HEK293 (cell line): ENCODE data around the gene NLK.

Experiments used
- CTCF ChIA-PET: fragments of 350-600 bp; formaldehyde crosslinking; extraction: SDS; loops from one replicate; lab custom pipeline; 2021; ENCODE audit warnings: antibody characterized with exemption; lab: Yijun Ruan, JAX
- POLR2A ChIA-PET: fragments of 300-600 bp; formaldehyde crosslinking; extraction: SDS; loops from one replicate; lab custom pipeline; 2020; ENCODE audit warnings: antibody characterized with exemption, inconsistent platforms; lab: Yijun Ruan, JAX
- H3K27ac ChIP-seq: fragments of 200-500 bp; sonication (Bioruptor generic); 2 replicates; pipeline ENCODE4 v1.5.1; 2014; ENCODE audit warnings: low read depth, low read length, control low read depth, inconsistent platforms; ENCODE audit errors: extremely low read depth
- H3K36me3 ChIP-seq, 2 experiments: fragments of 200-500 bp in 1 of 2; sonication (Bioruptor generic) in 1 of 2; 1 replicate in 1 of 2; 2 replicates in 1 of 2; pipeline ENCODE4 v1.5.1; 2014 to 2017; ENCODE audit warnings: inconsistent platforms in 2 of 2, low read length in 2 of 2; ENCODE audit not compliant: control insufficient read depth in 2 of 2, insufficient read depth in 1 of 2
- H3K4me1 ChIP-seq: fragments of 200-500 bp; sonication (Bioruptor generic); 2 replicates; pipeline ENCODE4 v1.5.1; 2014; ENCODE audit warnings: mild to moderate bottlenecking, low read length, inconsistent platforms; ENCODE audit not compliant: control insufficient read depth, insufficient read depth
- H3K4me3 ChIP-seq: 2 replicates; pipeline ENCODE4 v1.5.1; 2011; ENCODE audit warnings: low read depth, mild to moderate bottlenecking, control low read depth, low read length, moderate library complexity
- H3K9me3 ChIP-seq: fragments of 200-500 bp; sonication (Bioruptor generic); 2 replicates; pipeline ENCODE4 v1.5.1; 2014; ENCODE audit warnings: low read depth, low read length, inconsistent platforms; ENCODE audit not compliant: control insufficient read depth, insufficient read depth
- BCL6B ChIP-seq: fragments of 450-650 bp; formaldehyde crosslinking; IDR thresholded peaks from 2 replicates; pipeline ENCODE4 v1.5.1; 2017; ENCODE audit warnings: missing biosample characterization, missing genetic modification characterization
- KLF10 ChIP-seq: fragments of 450-650 bp; IDR thresholded peaks from 2 replicates; pipeline ENCODE4 v1.5.1; 2018; ENCODE audit warnings: missing biosample characterization, mild to moderate bottlenecking, missing genetic modification characterization
- PRDM1 ChIP-seq: fragments of 450-650 bp; formaldehyde crosslinking; IDR thresholded peaks from 2 replicates; pipeline ENCODE4; 2016; ENCODE audit warnings: missing biosample characterization, missing genetic modification characterization
- SCRT2 ChIP-seq: fragments of 450-650 bp; formaldehyde crosslinking; IDR thresholded peaks from 2 replicates; pipeline ENCODE4 v1.5.1; 2016; ENCODE audit warnings: missing biosample characterization, missing genetic modification characterization
- SP3 ChIP-seq: fragments of 450-650 bp; formaldehyde crosslinking; IDR thresholded peaks from 2 replicates; pipeline ENCODE4 v1.5.1; 2016; ENCODE audit warnings: missing biosample characterization, missing genetic modification characterization
- WT1 ChIP-seq: fragments of 450-650 bp; formaldehyde crosslinking; IDR thresholded peaks from 2 replicates; pipeline ENCODE4 v1.5.1; 2016; ENCODE audit warnings: missing biosample characterization, missing genetic modification characterization
- ZFP3 ChIP-seq: fragments of 450-650 bp; formaldehyde crosslinking; IDR thresholded peaks from 2 replicates; pipeline ENCODE4 v1.5.1; 2016; ENCODE audit warnings: low read depth, missing biosample characterization, missing genetic modification characterization
- ZIC2 ChIP-seq: fragments of 450-650 bp; formaldehyde crosslinking; IDR thresholded peaks from 2 replicates; pipeline ENCODE4 v1.5.1; 2016; ENCODE audit warnings: missing biosample characterization, missing genetic modification characterization
- ZNF148 ChIP-seq: fragments of 450-650 bp; formaldehyde crosslinking; IDR thresholded peaks from 2 replicates; pipeline ENCODE4 v1.5.0; 2017; ENCODE audit warnings: missing biosample characterization, missing genetic modification characterization, borderline replicate concordance
- ZNF16 ChIP-seq: fragments of 450-650 bp; formaldehyde crosslinking; IDR thresholded peaks from 2 replicates; pipeline ENCODE4 v1.5.1; 2016; ENCODE audit warnings: low read depth, missing biosample characterization, missing genetic modification characterization
- ZNF202 ChIP-seq: fragments of 450-650 bp; formaldehyde crosslinking; IDR thresholded peaks from 2 replicates; pipeline ENCODE4 v1.5.1; 2016; ENCODE audit warnings: missing biosample characterization, missing genetic modification characterization, borderline replicate concordance
- ZNF223 ChIP-seq: fragments of 450-650 bp; formaldehyde crosslinking; IDR thresholded peaks from 2 replicates; pipeline ENCODE4 v1.5.1; 2016; ENCODE audit warnings: missing biosample characterization, missing genetic modification characterization
- ZNF311 ChIP-seq: fragments of 450-650 bp; formaldehyde crosslinking; IDR thresholded peaks from 2 replicates; pipeline ENCODE4 v1.5.1; 2017; ENCODE audit warnings: missing biosample characterization, missing genetic modification characterization, borderline replicate concordance
- ZNF48 ChIP-seq: fragments of 450-650 bp; formaldehyde crosslinking; IDR thresholded peaks from 2 replicates; pipeline ENCODE4 v1.5.1; 2016; ENCODE audit warnings: missing biosample characterization, missing genetic modification characterization
- ZNF621 ChIP-seq: fragments of 450-650 bp; formaldehyde crosslinking; IDR thresholded peaks from 2 replicates; pipeline ENCODE4 v1.5.1; 2017; ENCODE audit warnings: missing biosample characterization, missing genetic modification characterization
- ZNF629 ChIP-seq: fragments of 450-650 bp; formaldehyde crosslinking; IDR thresholded peaks from 2 replicates; pipeline ENCODE4 v1.5.1; 2017; ENCODE audit warnings: missing biosample characterization, missing genetic modification characterization
- ZNF670 ChIP-seq: fragments of 450-650 bp; formaldehyde crosslinking; IDR thresholded peaks from 2 replicates; pipeline ENCODE4 v1.5.1; 2016; ENCODE audit warnings: missing biosample characterization, missing genetic modification characterization, low read depth
- ZSCAN30 ChIP-seq: fragments of 450-650 bp; IDR thresholded peaks from 2 replicates; pipeline ENCODE4 v1.5.1; 2018; ENCODE audit warnings: missing biosample characterization, mild to moderate bottlenecking, missing genetic modification characterization, moderate library complexity
- ZSCAN5A ChIP-seq: fragments of 450-650 bp; formaldehyde crosslinking; IDR thresholded peaks from 2 replicates; pipeline ENCODE4 v1.5.1; 2016; ENCODE audit warnings: missing biosample characterization, missing genetic modification characterization

NLK gene

GRCh38 chr17:28204244-28204643, 161.8 kb downstream of the NLK start:
- H3K27ac ChIP-seq = no peak overlapping the region
- TF ChIP-seq ZNF48 (tag by site-specific recombination) (no peak), ZSCAN30 (tag by site-specific recombination) (no peak), ZNF202 (tag by site-specific recombination) (no peak), PRDM1 (tag by site-specific recombination) (no peak), SP3 (no peak), ZIC2 (tag by site-specific recombination) (no peak), WT1 (tag by site-specific recombination) (no peak), ZNF629 (no peak), ZNF223 (tag by site-specific recombination) (no peak), ZNF148 (tag by site-specific recombination) (no peak), ZNF311 (no peak), ZNF16 (no peak)
- H3K9me3 ChIP-seq = no peaks in the 10 kb centered on the region
- H3K36me3 ChIP-seq = no peaks in the 10 kb centered on the region; a peak in 1 of 3 replicates
- ChIA-PET POLR2A (no interaction called here), CTCF (interaction anchor here (0.9 kb wide), 2 partner anchors 11 to 15 kb away, joined by 3 read pairs; no protein-coding TSS in a partner anchor)
- no peak overlapping the region for H3K4me3 ChIP-seq
- no peaks in the 10 kb centered on the region for H3K4me1 ChIP-seq

GRCh38 chr17:28204751-28205150, 162.3 kb downstream of the NLK start:
- ChIA-PET POLR2A (no interaction called here), CTCF (no interaction called here)
- no peaks in the 10 kb centered on the region for H3K9me3 ChIP-seq
- H3K4me3 ChIP-seq = no peak overlapping the region
- no peaks in the 10 kb centered on the region for H3K4me1 ChIP-seq
- no peaks in the 10 kb centered on the region; a peak in 1 of 3 replicates for H3K36me3 ChIP-seq
- TF ChIP-seq BCL6B (tag by site-specific recombination) (peak; percentile 45; the same call in 1 of the 2 replicates), SCRT2 (tag by site-specific recombination) (no peak)
- TF ChIP-seq, all 188 proteins: peak for 1
- no peak overlapping the region for H3K27ac ChIP-seq

GRCh38 chr17:28206292-28206691, 163.8 kb downstream of the NLK start:
- H3K36me3 ChIP-seq = no peaks in the 10 kb centered on the region; a peak in 1 of 3 replicates
- CTCF ChIA-PET = no interaction called here
- no peaks in the 10 kb centered on the region for H3K9me3 ChIP-seq
- no peak overlapping the region for H3K4me3 ChIP-seq
- no peak overlapping the region for H3K27ac ChIP-seq
- no peak for TF ChIP-seq KLF10 (tag by site-specific recombination)
- no peak for TF ChIP-seq ZFP3
- TF ChIP-seq ZNF621 (tag by site-specific recombination) = no peak
- no peak for TF ChIP-seq ZSCAN5A
- TF ChIP-seq ZNF670 (tag by site-specific recombination) = no peak
- H3K4me1 ChIP-seq = no peaks in the 10 kb centered on the region
- POLR2A ChIA-PET = no interaction called here
